Thyroid gland (tissue), 4 donors: ENCODE results near the gene IGFBP5.

Source experiments
- POLR2A ChIP-seq, 2 donors: fragments of 450-650 bp; IDR thresholded peaks; one replicate each; pipeline ENCODE4 v1.6.1; 2017; ENCODE audit warnings: antibody characterized with exemption in 2 of 2, mild to moderate bottlenecking in 2 of 2, moderate library complexity in 1 of 2
- TF ChIP-seq, protein P1 (sequence below), 6 experiments: fragments of 200-600 bp in 3 of 6; fragments of 450-650 bp in 3 of 6; sonication (generic) in 3 of 6; IDR thresholded peaks; one replicate each; pipeline ENCODE4 v1.5.1; 2016 to 2019; ENCODE audit warnings: antibody characterized with exemption in 6 of 6, mild to moderate bottlenecking in 2 of 6, inconsistent platforms in 1 of 6, moderate library complexity in 1 of 6

GRCh38 chr2:216657086-216657855, 38.1 kb downstream of the IGFBP5 start:
- TF ChIP-seq, protein P1, sequence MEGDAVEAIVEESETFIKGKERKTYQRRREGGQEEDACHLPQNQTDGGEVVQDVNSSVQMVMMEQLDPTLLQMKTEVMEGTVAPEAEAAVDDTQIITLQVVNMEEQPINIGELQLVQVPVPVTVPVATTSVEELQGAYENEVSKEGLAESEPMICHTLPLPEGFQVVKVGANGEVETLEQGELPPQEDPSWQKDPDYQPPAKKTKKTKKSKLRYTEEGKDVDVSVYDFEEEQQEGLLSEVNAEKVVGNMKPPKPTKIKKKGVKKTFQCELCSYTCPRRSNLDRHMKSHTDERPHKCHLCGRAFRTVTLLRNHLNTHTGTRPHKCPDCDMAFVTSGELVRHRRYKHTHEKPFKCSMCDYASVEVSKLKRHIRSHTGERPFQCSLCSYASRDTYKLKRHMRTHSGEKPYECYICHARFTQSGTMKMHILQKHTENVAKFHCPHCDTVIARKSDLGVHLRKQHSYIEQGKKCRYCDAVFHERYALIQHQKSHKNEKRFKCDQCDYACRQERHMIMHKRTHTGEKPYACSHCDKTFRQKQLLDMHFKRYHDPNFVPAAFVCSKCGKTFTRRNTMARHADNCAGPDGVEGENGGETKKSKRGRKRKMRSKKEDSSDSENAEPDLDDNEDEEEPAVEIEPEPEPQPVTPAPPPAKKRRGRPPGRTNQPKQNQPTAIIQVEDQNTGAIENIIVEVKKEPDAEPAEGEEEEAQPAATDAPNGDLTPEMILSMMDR (IDR thresholded peaks at IDR 0.05), result no peak
- TF ChIP-seq POLR2A (IDR thresholded peaks at IDR 0.05), result no peak
